Testis (tissue), 2 donors: Measurements from ENCODE around the gene ZSCAN26.

Source experiments
- CTCF ChIP-seq, 3 experiments: fragments of 450-650 bp in 2 of 3; fragments of 200-600 bp in 1 of 3; sonication (generic) in 1 of 3; IDR thresholded peaks; one replicate each; pipeline ENCODE4 v1.5.1; 2016 to 2019; ENCODE audit warnings: antibody characterized with exemption in 3 of 3, mild to moderate bottlenecking in 2 of 3, moderate library complexity in 1 of 3
- POLR2A ChIP-seq: fragments of 450-650 bp; IDR thresholded peaks from one replicate; pipeline ENCODE4 v1.6.1; 2017; ENCODE audit warnings: antibody characterized with exemption, mild to moderate bottlenecking, moderate library complexity

DNA sequence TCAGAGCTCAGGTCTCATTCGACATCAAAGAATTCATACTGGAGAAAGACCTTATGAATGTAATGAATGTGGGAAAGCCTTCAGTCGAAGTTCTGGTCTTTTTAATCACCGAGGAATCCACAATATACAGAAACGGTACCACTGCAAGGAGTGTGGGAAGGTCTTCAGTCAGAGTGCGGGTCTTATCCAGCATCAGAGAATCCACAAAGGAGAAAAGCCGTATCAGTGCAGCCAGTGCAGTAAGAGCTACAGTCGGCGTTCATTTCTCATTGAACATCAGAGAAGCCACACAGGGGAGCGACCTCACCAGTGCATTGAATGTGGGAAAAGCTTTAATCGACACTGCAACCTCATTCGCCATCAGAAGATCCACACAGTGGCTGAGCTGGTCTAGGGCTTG, 34.2 kb upstream of the ZSCAN26 start:
- no peak for TF ChIP-seq CTCF (IDR thresholded peaks at IDR 0.05)
- TF ChIP-seq POLR2A, result no peak
